A549 (cell line): ENCODE data around the gene PDZD2. TPM values are rescaled to one million over a fixed set of nuclear protein-coding genes. Genes with fewer than 3 reads are reported as not detected.

ENCODE experiments used
- ATAC-seq, 2 experiments: fragments of 200-7000 bp in 1 of 2; fragments of >200 bp in 1 of 2; cut with Nextera tagmentation in 1 of 2; cut with Tn5 transposase in 1 of 2; 3 replicates each; pipeline versions ENCODE4 v1.8.0 to v1.9.1; 2018 to 2020; ENCODE audit warnings: mild to moderate bottlenecking in 1 of 2, moderate library complexity in 1 of 2
- CTCF ChIA-PET: fragments of 300-600 bp; sonication (Branson Sonifier 250); formaldehyde crosslinking; extraction: SDS; loops from one replicate; lab custom pipeline; 2021; ENCODE audit warnings: antibody characterized with exemption, inconsistent platforms; lab: Yijun Ruan, JAX
- POLR2A ChIA-PET: fragments of 350-600 bp; formaldehyde crosslinking; extraction: SDS; loops from one replicate; lab custom pipeline; 2021; ENCODE audit warnings: antibody characterized with exemption, inconsistent platforms; lab: Yijun Ruan, JAX
- DNase-seq, 2 experiments: peaks; one replicate each; pipeline versions ENCODE4 v3.0.0 to v3.0.0-alpha.2; 2011 to 2016; ENCODE audit warnings: low read depth in 1 of 2, low spot score in 1 of 2
- FAIRE-seq: peaks from 2 replicates; lab custom pipeline; 2011; peaks lifted over from hg19 to GRCh38; lab: Jason Lieb, UNC
- H3K27ac ChIP-seq, 2 experiments: fragments of >200 bp; sonication (Bioruptor Twin); formaldehyde crosslinking; 3 replicates each; pipeline ENCODE4 v1.5.1; 2016 to 2017
- H3K4me1 ChIP-seq: fragments of >200 bp; sonication (Bioruptor Twin); formaldehyde crosslinking; 3 replicates; pipeline ENCODE4 v1.6.1; 2016
- H3K4me2 ChIP-seq: fragments of >200 bp; sonication (Bioruptor Twin); formaldehyde crosslinking; 3 replicates; pipeline ENCODE4 v1.6.1; 2016
- H3K4me3 ChIP-seq: fragments of >200 bp; sonication (Bioruptor Twin); formaldehyde crosslinking; 3 replicates; pipeline ENCODE4 v1.5.1; 2016
- H3K9me3 ChIP-seq: fragments of >200 bp; sonication (Bioruptor Twin); formaldehyde crosslinking; 3 replicates; pipeline ENCODE4 v1.6.1; 2016
- ATOH8 ChIP-seq: fragments of 250-450 bp; sonication (Bioruptor Pico); IDR thresholded peaks from 2 replicates; pipeline ENCODE4 v1.5.0; 2020; ENCODE audit warnings: low read depth, mild to moderate bottlenecking, moderate library complexity
- EHMT2 ChIP-seq: fragments of 200-600 bp; sonication (generic); IDR thresholded peaks from 2 replicates; pipeline ENCODE4 v1.6.1; 2016; ENCODE audit warnings: antibody characterized with exemption, low read depth, mild to moderate bottlenecking, moderate library complexity
- FOXS1 ChIP-seq: fragments of 250-450 bp; sonication (Bioruptor Pico); IDR thresholded peaks from 2 replicates; pipeline ENCODE4 v1.5.0; 2020; ENCODE audit warnings: mild to moderate bottlenecking, moderate library complexity
- HDAC2 ChIP-seq: fragments of 200-600 bp; sonication (generic); IDR thresholded peaks from 2 replicates; pipeline ENCODE4 v1.6.1; 2016
- HEYL ChIP-seq: fragments of 250-450 bp; sonication (Bioruptor Pico); IDR thresholded peaks from 2 replicates; pipeline ENCODE4 v1.8.0; 2021; ENCODE audit warnings: mild to moderate bottlenecking, moderate library complexity
- HMGXB4 ChIP-seq: fragments of 250-450 bp; sonication (Bioruptor Pico); IDR thresholded peaks from 2 replicates; pipeline ENCODE4 v1.5.0; 2021; ENCODE audit warnings: mild to moderate bottlenecking, moderate library complexity, borderline replicate concordance
- HOXA7 ChIP-seq: fragments of 250-450 bp; sonication (Bioruptor Pico); IDR thresholded peaks from 2 replicates; pipeline ENCODE4 v1.5.0; 2020; ENCODE audit warnings: mild to moderate bottlenecking, moderate library complexity
- HOXB13 ChIP-seq: fragments of 250-450 bp; sonication (Bioruptor Pico); IDR thresholded peaks from 2 replicates; pipeline ENCODE4 v1.5.0; 2020; ENCODE audit warnings: low read depth, mild to moderate bottlenecking, moderate library complexity
- HOXB5 ChIP-seq: fragments of 250-450 bp; sonication (Bioruptor Pico); IDR thresholded peaks from 2 replicates; pipeline ENCODE4 v1.5.0; 2020; ENCODE audit warnings: mild to moderate bottlenecking, moderate library complexity
- JUN ChIP-seq, 2 experiments: fragments of >200 bp; sonication (Bioruptor Twin); formaldehyde crosslinking; IDR thresholded peaks; 2 replicates in 1 of 2; 3 replicates in 1 of 2; pipeline ENCODE4 v1.6.1; 2016 to 2017
- KDM5A ChIP-seq: fragments of 200-600 bp; sonication (generic); IDR thresholded peaks from 2 replicates; pipeline ENCODE4 v1.6.1; 2016; ENCODE audit warnings: antibody characterized with exemption, mild to moderate bottlenecking
- MYC ChIP-seq: IDR thresholded peaks from 2 replicates; pipeline ENCODE4 v1.6.1; 2012; ENCODE audit warnings: mild to moderate bottlenecking, inconsistent platforms, low read length, improper control_type of control experiment, borderline replicate concordance
- NPAS2 ChIP-seq: fragments of 250-450 bp; sonication (Bioruptor Pico); IDR thresholded peaks from 2 replicates; pipeline ENCODE4 v1.8.0; 2022; ENCODE audit warnings: mild to moderate bottlenecking, moderate library complexity, borderline replicate concordance
- NR3C1 ChIP-seq: fragments of >200 bp; sonication (Bioruptor Twin); formaldehyde crosslinking; IDR thresholded peaks from 3 replicates; pipeline ENCODE4 v1.6.1; 2017
- RAD21 ChIP-seq, 2 experiments: fragments of >200 bp in 1 of 2; sonication (Bioruptor Twin) in 1 of 2; formaldehyde crosslinking in 1 of 2; IDR thresholded peaks in 1 of 2; conservative IDR thresholded peaks in 1 of 2; 2 replicates in 1 of 2; 3 replicates in 1 of 2; pipeline ENCODE4 v1.6.1; 2012 to 2018; ENCODE audit warnings: inconsistent platforms in 1 of 2
- RARB ChIP-seq: fragments of 250-450 bp; sonication (Bioruptor Pico); IDR thresholded peaks from 2 replicates; pipeline ENCODE4 v1.8.0; 2021; ENCODE audit warnings: mild to moderate bottlenecking, moderate library complexity
- RCOR1 ChIP-seq: fragments of 150-350 bp; IDR thresholded peaks from 2 replicates; pipeline ENCODE4 v1.6.1; 2014; ENCODE audit warnings: antibody characterized with exemption, low read length, low read depth
- RFX5 ChIP-seq: fragments of 450-650 bp; IDR thresholded peaks from 2 replicates; pipeline ENCODE4 v1.7.1; 2014; ENCODE audit warnings: antibody characterized with exemption, mild to moderate bottlenecking, moderate library complexity
- SMC3 ChIP-seq: fragments of >200 bp; sonication (Bioruptor Twin); formaldehyde crosslinking; IDR thresholded peaks from 3 replicates; pipeline ENCODE4 v1.6.1; 2018; ENCODE audit warnings: inconsistent platforms
- SREBF2 ChIP-seq: fragments of 450-650 bp; IDR thresholded peaks from 2 replicates; pipeline ENCODE4 v1.6.1; 2014; ENCODE audit warnings: mild to moderate bottlenecking, moderate library complexity
- TFCP2L1 ChIP-seq: fragments of 250-450 bp; sonication (Bioruptor Pico); IDR thresholded peaks from 2 replicates; pipeline ENCODE4 v1.5.0; 2021; ENCODE audit warnings: mild to moderate bottlenecking
- ZC3H11A ChIP-seq: fragments of 450-650 bp; IDR thresholded peaks from 2 replicates; pipeline ENCODE4 v1.6.1; 2014; ENCODE audit warnings: antibody characterized with exemption, mild to moderate bottlenecking
- ZNF302 ChIP-seq: fragments of 250-450 bp; sonication (Bioruptor Pico); IDR thresholded peaks from 2 replicates; pipeline ENCODE4 v1.9.0; 2021; ENCODE audit warnings: inconsistent platforms, mild to moderate bottlenecking, moderate library complexity
- WGBS: methylation state at CpG from one replicate; pipeline ENCODE4 v1.1.6; 2017; ENCODE audit errors: missing lambda C conversion rate; 5-methylcytosine and 5-hydroxymethylcytosine counted together
- polyA plus RNA-seq, 4 experiments: library from polyadenylated mRNA; depleted of rRNA in 3 of 4; stranded (reverse); fragments of >200 nt; fragmentation: RNase III in 1 of 4; extraction: RNeasy Plus Mini Kit Qiagen cat#74134 plus additional on column Dnase treatment in 1 of 4; gene quantifications; 2 replicates in 3 of 4; 3 replicates in 1 of 4; pipeline ENCODE4 v1.2.3, GENCODE V29; 2011 to 2017
- TF ChIP-seq, protein P1 (sequence below): fragments of 200-600 bp; sonication (generic); IDR thresholded peaks from 2 replicates; pipeline ENCODE4 v1.6.1; 2016; ENCODE audit warnings: antibody characterized with exemption, mild to moderate bottlenecking, moderate library complexity
- TF ChIP-seq, protein P2 (sequence below): fragments of 150-350 bp; IDR thresholded peaks from 2 replicates; pipeline ENCODE4 v1.6.1; 2014; ENCODE audit warnings: low read depth, mild to moderate bottlenecking, low read length

The PDZD2 gene
- polyA plus RNA-seq, 2 of the 4 experiments (the other 2 are of a cell fraction): 0.06 to 0.09 TPM

- Histone ChIP-seq H3K27ac (no peak overlapping the region), H3K4me2 (no peak overlapping the region), H3K4me1 (peaks cover 7% of the 10 kb centered on the region; the same call in 2 of the 3 replicates), H3K9me3 (no peaks in the 10 kb centered on the region), H3K4me3 (no peak overlapping the region)
- TF ChIP-seq RFX5 (no peak), NPAS2 (CRISPR knock-in tag) (no peak), SREBF2 (no peak), TFCP2L1 (no peak), HMGXB4 (CRISPR knock-in tag) (no peak), HOXB5 (CRISPR knock-in tag) (no peak), RCOR1 (no peak), HOXB13 (CRISPR knock-in tag) (no peak), ATOH8 (CRISPR knock-in tag) (no peak), HDAC2 (no peak), RARB (CRISPR knock-in tag) (no peak), RAD21 (conservative IDR thresholded peaks at IDR 0.05 in 1 of 2, IDR thresholded peaks at IDR 0.05 in 1 of 2) (no peak), HOXA7 (CRISPR knock-in tag) (no peak), ZNF302 (CRISPR knock-in tag) (no peak), FOXS1 (CRISPR knock-in tag) (no peak), MYC (no peak)
- DNase-seq (no peak), FAIRE-seq (no peak), ATAC-seq (no peak)
- ChIA-PET POLR2A (no interaction called here), CTCF (interaction anchor here (1.2 to 1.6 kb wide), 2 partner anchors 10 to 16 kb away, joined by 3 to 6 read pairs; no protein-coding TSS in a partner anchor)
- WGBS: 5% methylated on average over 1 of the region's 1 CpG
Measured at GRCh38 chr5:31635446-31635845, 3.5 kb upstream of the PDZD2 start.

DNA sequence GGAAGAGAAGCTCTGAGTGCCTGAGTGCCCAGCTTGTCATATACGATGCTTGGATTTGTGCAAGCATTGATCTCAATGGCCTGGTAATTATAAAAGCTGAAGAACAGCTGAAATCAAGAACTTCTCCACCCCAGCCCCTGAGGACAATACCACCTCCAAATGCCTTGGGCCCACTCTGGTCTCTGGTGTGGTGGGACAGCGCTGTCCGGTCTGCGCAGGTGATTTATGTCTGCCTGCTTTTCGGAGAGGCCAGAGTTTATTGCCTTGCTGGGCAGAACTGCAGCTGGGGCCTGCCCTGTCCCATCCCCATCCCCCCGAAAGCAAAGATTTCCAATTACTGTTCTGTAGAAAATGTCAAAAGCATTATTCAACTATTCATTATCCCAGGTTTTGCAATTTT, 1.1 kb upstream of the PDZD2 start:
- DNase-seq: no peak
- Histone ChIP-seq H3K9me3 (no peaks in the 10 kb centered on the region), H3K4me3 (no peak overlapping the region), H3K27ac (no peak overlapping the region), H3K4me2 (no peak overlapping the region), H3K4me1 (peaks cover 7% of the 10 kb centered on the region; the same call in 2 of the 3 replicates)
- no peak for ATAC-seq
- FAIRE-seq: no peak
- POLR2A ChIA-PET: no interaction called here
- TF ChIP-seq ZC3H11A (no peak), HDAC2 (no peak), NR3C1 (no peak), JUN (IDR thresholded peaks at IDR 0.05) (no peak), HEYL (CRISPR knock-in tag) (no peak), HOXB13 (CRISPR knock-in tag) (no peak), HOXA7 (CRISPR knock-in tag) (no peak), RARB (CRISPR knock-in tag) (no peak), SMC3 (no peak), HOXB5 (CRISPR knock-in tag) (no peak), RAD21 (conservative IDR thresholded peaks at IDR 0.05 in 1 of 2, IDR thresholded peaks at IDR 0.05 in 1 of 2) (no peak), ATOH8 (CRISPR knock-in tag) (no peak), KDM5A (no peak), EHMT2 (no peak)
- TF ChIP-seq, protein P1, sequence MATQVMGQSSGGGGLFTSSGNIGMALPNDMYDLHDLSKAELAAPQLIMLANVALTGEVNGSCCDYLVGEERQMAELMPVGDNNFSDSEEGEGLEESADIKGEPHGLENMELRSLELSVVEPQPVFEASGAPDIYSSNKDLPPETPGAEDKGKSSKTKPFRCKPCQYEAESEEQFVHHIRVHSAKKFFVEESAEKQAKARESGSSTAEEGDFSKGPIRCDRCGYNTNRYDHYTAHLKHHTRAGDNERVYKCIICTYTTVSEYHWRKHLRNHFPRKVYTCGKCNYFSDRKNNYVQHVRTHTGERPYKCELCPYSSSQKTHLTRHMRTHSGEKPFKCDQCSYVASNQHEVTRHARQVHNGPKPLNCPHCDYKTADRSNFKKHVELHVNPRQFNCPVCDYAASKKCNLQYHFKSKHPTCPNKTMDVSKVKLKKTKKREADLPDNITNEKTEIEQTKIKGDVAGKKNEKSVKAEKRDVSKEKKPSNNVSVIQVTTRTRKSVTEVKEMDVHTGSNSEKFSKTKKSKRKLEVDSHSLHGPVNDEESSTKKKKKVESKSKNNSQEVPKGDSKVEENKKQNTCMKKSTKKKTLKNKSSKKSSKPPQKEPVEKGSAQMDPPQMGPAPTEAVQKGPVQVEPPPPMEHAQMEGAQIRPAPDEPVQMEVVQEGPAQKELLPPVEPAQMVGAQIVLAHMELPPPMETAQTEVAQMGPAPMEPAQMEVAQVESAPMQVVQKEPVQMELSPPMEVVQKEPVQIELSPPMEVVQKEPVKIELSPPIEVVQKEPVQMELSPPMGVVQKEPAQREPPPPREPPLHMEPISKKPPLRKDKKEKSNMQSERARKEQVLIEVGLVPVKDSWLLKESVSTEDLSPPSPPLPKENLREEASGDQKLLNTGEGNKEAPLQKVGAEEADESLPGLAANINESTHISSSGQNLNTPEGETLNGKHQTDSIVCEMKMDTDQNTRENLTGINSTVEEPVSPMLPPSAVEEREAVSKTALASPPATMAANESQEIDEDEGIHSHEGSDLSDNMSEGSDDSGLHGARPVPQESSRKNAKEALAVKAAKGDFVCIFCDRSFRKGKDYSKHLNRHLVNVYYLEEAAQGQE: no peak
- TF ChIP-seq, protein P2, sequence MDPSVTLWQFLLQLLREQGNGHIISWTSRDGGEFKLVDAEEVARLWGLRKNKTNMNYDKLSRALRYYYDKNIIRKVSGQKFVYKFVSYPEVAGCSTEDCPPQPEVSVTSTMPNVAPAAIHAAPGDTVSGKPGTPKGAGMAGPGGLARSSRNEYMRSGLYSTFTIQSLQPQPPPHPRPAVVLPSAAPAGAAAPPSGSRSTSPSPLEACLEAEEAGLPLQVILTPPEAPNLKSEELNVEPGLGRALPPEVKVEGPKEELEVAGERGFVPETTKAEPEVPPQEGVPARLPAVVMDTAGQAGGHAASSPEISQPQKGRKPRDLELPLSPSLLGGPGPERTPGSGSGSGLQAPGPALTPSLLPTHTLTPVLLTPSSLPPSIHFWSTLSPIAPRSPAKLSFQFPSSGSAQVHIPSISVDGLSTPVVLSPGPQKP: no peak
- CTCF ChIA-PET: interaction anchor here (0.6 to 2.5 kb wide), 13 partner anchors 10 to 455 kb away, joined by 3 to 16 read pairs (median 4); no protein-coding TSS in a partner anchor
- WGBS: 91% methylated on average over 6 of the region's 6 CpGs
